GM19397 (cell line): Measurements from ENCODE around the gene ST6GALNAC3.
"Not testable (repeated sequence)": the region's sequence is repeated elsewhere in the genome, so short reads cannot be mapped to it uniquely, and the experiment has no call there.

ENCODE experiments used
- ATAC-seq: cut with Tn5 transposase; IDR thresholded peaks from one replicate; pipeline ENCODE4 v1.9.1; 2021; ENCODE audit warnings: mild to moderate bottlenecking, moderate library complexity; ENCODE audit not compliant: unreplicated experiment

The ST6GALNAC3 gene

GRCh38 chr1:76070538-76070937 lies 4.0 kb upstream of the ST6GALNAC3 start:
- no peak for ATAC-seq

GRCh38 chr1:76073481-76073880 lies 1.1 kb upstream of the ST6GALNAC3 start:
- no peak for ATAC-seq

GRCh38 chr1:76075188-76075489 lies 593 bp downstream of the ST6GALNAC3 start:
- ATAC-seq, result no peak

- no peak for ATAC-seq
Observed at GRCh38 chr1:76075877-76076276, 1.3 kb downstream of the ST6GALNAC3 start.

- no peak for ATAC-seq
Observed at GRCh38 chr1:76079475-76080227, 5.1 kb downstream of the ST6GALNAC3 start.

- no peak for ATAC-seq
Observed at GRCh38 chr1:76080552-76081079, 6.1 kb downstream of the ST6GALNAC3 start.

GRCh38 chr1:76082062-76082461 lies 7.5 kb downstream of the ST6GALNAC3 start:
- ATAC-seq, result no peak

- ATAC-seq, result no peak
Observed at GRCh38 chr1:76083189-76083588, 8.6 kb downstream of the ST6GALNAC3 start.

- ATAC-seq, result no peak
Observed at GRCh38 chr1:76084029-76084627, 9.6 kb downstream of the ST6GALNAC3 start.

- no peak for ATAC-seq
Observed at GRCh38 chr1:76084685-76085084, 10.1 kb downstream of the ST6GALNAC3 start.

- no peak for ATAC-seq
Observed at GRCh38 chr1:76086109-76086508, 11.6 kb downstream of the ST6GALNAC3 start.

GRCh38 chr1:76086597-76086996 lies 12.1 kb downstream of the ST6GALNAC3 start:
- no peak for ATAC-seq

GRCh38 chr1:76090283-76091203 lies 16.0 kb downstream of the ST6GALNAC3 start:
- no peak for ATAC-seq

- no peak for ATAC-seq
Observed at GRCh38 chr1:76092812-76093211, 18.3 kb downstream of the ST6GALNAC3 start.

GRCh38 chr1:76093522-76094312 lies 19.2 kb downstream of the ST6GALNAC3 start:
- no peak for ATAC-seq

- no peak for ATAC-seq
Observed at GRCh38 chr1:76095802-76096201, 21.3 kb downstream of the ST6GALNAC3 start.

GRCh38 chr1:76097064-76097463 lies 22.5 kb downstream of the ST6GALNAC3 start:
- not testable (repeated sequence) for ATAC-seq

GRCh38 chr1:76098845-76099244 lies 24.3 kb downstream of the ST6GALNAC3 start:
- no peak for ATAC-seq

GRCh38 chr1:76101548-76101947 lies 27.0 kb downstream of the ST6GALNAC3 start:
- ATAC-seq, result no peak

GRCh38 chr1:76102046-76102445 lies 27.5 kb downstream of the ST6GALNAC3 start:
- ATAC-seq, result no peak

GRCh38 chr1:76103034-76103433 lies 28.5 kb downstream of the ST6GALNAC3 start:
- no peak for ATAC-seq
